Activated CD4-positive, alpha-beta T cell treated with anti-CD3 and anti-CD28 coated beads for 24 hours (primary cell): ENCODE measurements around the gene KLHL35.
A peak's percentile ranks its signal among the peaks of the same experiment; 100 is the strongest.

Source experiments
- DNase-seq, 2 donors: peaks; one replicate each; pipeline ENCODE4 v3.0.0-alpha.2; 2020; ENCODE audit warnings: low read depth in 2 of 2

Gene KLHL35

GRCh38 chr11:75432911-75433321 is at the start of gene KLHL35:
KLHL35 (minus strand) TSS chr11:75433203; CDS start chr11:75430629, 2,574 bp downstream.
- no peak for DNase-seq

GRCh38 chr11:75481922-75482606 is 49.1 kb upstream of the KLHL35 start:
- DNase-seq, result no peak

DNA sequence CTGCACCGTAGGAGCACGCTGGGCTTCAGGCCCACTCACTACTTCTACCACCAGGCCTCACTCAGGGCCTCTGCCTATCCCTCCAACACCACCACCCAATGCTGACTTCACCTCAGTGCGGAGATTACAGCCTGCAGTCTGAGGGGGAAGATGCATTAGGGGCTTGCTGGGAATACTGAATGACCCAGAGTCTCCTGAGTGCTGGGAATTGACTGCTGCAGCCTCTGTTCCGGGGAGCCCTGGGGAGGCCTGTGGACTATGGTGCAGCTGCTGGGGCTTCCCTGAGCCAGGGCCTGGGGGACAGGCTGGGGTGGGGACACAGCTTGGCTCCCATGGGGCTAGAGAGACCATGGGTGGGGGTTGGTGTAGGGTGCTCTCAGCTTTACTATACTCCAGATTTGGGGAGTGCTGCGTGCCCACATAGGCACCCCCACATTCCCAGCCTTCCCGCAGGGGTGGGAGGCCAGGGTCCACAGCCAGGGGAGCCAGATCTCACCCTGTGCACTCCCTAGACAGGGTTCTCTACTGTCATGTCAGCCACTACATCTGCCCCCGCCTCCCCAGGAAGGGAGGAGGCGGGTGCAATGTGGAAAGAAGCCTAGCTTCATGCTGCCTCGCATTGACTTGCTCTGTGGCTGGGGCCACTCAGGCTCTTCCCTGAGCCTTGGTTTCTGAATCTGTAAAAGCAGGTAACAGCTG is 48.4 kb upstream of the KLHL35 start:
- DNase-seq, result no peak

DNA sequence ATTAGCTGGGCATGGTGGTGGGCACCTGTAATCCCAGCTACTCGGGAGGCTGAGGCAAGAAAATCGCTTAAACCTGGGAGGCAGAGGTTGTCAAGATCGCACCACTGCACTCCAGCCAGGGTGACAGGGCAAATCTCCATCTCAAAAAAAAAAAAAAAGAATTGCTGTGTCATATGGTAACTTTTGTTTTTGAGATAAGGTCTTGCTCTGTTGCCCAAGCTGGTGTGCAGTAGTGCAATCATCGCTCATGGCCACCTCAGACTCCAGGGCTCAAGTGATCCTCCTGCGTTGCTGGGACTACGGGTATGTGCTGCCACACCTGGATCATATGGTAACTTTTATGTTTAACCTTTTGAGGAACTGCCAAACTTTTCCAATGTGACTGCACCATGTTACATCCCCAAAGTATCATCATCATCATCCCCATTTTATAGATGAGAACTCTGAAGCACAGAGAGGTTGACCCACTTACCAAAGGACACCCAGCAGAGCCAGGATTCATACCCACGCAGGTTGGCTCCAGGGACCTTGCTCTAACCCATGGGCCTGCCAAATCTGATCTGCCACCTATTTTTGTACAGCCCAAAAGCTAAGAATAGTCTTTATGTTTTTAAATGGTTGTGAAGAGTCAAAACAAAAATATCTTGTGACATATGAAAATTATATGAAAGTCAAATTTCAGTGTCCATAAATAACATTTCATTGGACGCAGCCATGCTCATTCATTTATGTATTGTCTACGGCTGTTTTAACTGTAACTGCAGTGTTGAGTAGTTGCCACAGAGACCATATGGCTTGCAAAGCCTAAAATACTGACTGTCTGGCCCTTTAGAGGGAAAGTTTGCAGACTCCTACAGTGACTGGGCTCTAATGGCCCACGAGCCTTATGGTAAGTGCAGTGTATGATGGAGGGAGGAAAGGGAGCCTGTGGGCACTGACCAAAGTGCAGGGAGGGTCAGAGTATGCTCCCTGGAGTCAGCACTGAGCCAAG is 47.5 kb upstream of the KLHL35 start:
- no peak for DNase-seq

GRCh38 chr11:75479597-75480145 is 46.7 kb upstream of the KLHL35 start:
- no peak for DNase-seq

GRCh38 chr11:75478783-75479596 is 46.0 kb upstream of the KLHL35 start:
- no peak for DNase-seq

DNA sequence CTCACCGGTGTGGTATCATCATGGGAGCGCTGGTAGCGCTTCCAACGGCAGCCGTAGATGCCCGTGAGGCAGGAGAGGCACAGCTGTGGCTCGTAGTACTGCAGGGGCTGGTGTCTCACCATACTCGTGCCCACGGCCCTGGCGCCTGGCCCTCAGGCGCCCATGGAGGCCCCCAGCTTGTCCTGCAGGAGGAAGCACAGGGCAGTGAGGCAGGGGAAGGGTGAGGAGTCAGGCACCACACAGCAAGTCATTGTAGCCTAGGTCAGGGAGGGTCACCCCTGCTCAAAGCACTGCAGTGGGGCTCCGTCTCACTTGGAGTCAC is 44.6 kb upstream of the KLHL35 start:
- DNase-seq, result no peak

GRCh38 chr11:75476739-75477613 is 44.0 kb upstream of the KLHL35 start:
- DNase-seq, result no peak

DNA sequence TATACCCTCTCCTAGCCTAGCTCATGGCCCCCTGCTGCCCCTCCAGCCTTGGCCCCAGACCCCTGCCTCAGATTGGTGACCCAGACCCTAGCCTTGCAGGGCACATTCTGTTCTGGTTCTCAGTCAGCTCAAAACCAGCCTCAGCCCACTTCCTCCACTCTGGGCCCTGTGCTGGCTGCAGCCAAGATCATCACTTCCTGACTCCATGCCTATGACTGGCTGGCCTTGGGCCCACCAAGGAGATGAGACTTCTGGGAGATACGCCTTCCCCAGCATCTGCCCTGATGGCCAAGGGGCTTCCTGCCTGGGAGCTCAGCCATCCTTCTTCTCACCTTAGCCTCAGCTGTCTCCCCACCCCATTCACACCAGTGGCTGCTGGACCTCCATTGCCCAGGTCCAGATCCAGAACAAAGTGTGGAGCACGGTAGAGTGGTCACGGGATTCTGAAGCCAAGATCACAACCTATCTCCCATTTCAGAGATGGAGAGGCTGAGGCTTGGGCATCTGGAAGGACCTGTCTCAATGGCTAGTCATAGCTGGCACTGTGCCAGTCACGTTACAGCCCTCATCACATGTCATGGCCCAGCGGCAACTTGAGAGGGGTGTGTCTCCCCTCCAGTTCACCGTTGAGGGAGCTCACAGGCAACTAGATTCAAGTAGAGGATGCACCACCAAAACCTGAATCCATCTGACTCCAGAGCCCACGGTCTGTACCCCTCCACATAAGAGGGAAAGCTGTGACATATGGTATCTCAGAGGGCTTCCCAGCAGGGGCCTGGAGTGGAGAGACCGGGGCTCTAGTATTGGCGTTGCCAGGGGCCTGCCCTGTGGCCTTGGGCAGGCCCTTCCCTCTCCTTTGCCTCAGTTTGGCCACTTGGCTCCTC is 43.0 kb upstream of the KLHL35 start:
- no peak for DNase-seq

DNA sequence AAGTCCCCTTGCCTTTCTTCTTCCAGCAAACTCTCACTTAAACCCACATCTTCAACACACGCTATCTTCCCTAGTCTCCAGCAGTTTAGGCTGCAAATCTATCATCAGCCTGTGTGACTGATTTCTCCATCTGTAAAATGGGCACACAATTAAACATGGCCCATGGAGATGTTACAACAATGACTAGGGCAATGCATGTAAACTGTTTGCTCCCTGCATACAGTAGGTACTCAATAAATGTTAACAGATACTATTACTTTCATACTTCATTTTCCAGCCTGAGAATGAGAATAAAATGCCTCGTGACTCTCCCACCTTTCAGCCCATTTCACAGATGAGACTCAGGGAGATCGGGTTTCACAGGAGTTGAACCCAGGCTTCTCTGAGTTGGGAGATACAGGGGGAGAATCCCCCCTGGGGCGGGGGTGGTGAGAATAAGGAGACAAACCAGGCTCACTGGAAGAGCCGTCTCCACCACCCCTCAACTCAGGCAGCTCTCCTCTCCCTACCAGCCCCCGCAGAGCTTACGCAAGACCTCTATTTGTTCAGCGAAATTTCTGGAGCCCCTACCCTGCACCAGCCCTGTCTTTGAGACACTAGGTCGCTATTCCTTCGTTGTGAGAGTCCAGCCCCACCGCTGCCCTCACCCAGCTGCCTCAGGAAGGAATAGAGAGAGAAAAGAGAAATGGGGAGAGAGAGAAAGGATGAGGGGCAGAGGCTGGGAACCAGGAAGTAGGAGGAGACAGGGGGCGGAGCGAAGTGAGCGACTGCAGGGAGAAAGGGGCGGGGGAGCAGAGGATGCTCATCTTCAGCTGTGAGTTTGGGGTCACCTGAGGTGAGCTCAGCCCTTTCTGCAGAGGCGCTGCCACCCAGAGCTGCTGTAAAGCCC is 42.1 kb upstream of the KLHL35 start:
- peak; percentile 28 to 40 for DNase-seq

DNA sequence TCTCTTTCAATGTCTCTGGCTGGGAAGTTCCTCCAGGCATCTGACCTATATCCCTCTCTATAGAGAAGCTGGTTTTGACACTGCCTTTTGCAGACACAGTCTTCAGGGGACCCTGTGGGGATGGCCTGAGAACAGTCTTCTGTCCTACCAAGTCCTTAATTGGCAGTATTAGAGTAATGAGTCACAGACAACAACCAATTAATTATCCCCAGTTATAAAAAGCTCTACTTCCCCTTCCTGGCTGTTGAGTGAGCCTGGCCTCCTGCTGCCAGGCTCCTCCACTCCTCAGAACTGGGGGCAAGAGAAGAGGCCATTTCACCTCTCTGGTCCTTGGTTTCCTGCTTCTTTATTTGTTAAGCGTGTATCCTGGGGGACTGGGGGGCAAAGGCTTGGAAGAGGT is 41.2 kb upstream of the KLHL35 start:
- DNase-seq, result no peak

- DNase-seq, result no peak
These were observed 40.7 kb upstream of the KLHL35 start for GRCh38 chr11:75473684-75474083.

GRCh38 chr11:75472081-75472732 is 39.2 kb upstream of the KLHL35 start:
- DNase-seq, result no peak

GRCh38 chr11:75471176-75471973 is 38.4 kb upstream of the KLHL35 start:
- DNase-seq, result no peak

- DNase-seq, result no peak
These were observed 37.6 kb upstream of the KLHL35 start for GRCh38 chr11:75470476-75471080.

GRCh38 chr11:75469785-75470405 is 36.9 kb upstream of the KLHL35 start:
- DNase-seq, result no peak
